ENCODE data around the gene SGCE. TPM values are rescaled to one million over a fixed set of nuclear protein-coding genes. Genes with fewer than 3 reads are reported as not detected.

Gene SGCE
- total RNA-seq, 1 experiment from 2014 or later, result 33.8 TPM

GRCh38 chr7:94657771-94658693 lies 2.1 kb upstream of the SGCE start:
- CTCF ChIA-PET, result interaction anchor here (0.6 to 1.1 kb wide), 7 partner anchors 70 to 1392 kb away, joined by 3 to 6 read pairs (median 4); no protein-coding TSS in a partner anchor
- Mint-ChIP-seq H3K9me3 (ENCODE audit: low read depth, unreplicated experiment) (no peaks in the 10 kb centered on the region), H3K27me3 (ENCODE audit: unreplicated experiment) (no peaks in the 10 kb centered on the region), H3K36me3 (ENCODE audit: insufficient read depth, unreplicated experiment) (peaks cover 31% of the 10 kb centered on the region), H3K4me1 (ENCODE audit: low read depth, unreplicated experiment) (peaks cover 8% of the 10 kb centered on the region), H3K4me3 (ENCODE audit: low read depth, unreplicated experiment) (peak overlapping the region; percentile 91), H3K27ac (ENCODE audit: unreplicated experiment) (peak overlapping the region; percentile 73)
- BruUV-seq (replicated peaks), result no TSS peak
- intact Hi-C loops (cut with micrococcal nuclease; ENCODE audit: unreplicated experiment), result loop anchor here (5.0 to 10.0 kb wide), 4 partner anchors 39 to 387 kb away; partner anchors contain the start of gene PPP1R9A
- TF ChIP-seq CTCF (IDR thresholded peaks at IDR 0.05; ENCODE audit: unreplicated experiment), result no peak
- DNase-seq, result peak; percentile 92

GRCh38 chr7:94656925-94657731 lies 1.2 kb upstream of the SGCE start:
- Mint-ChIP-seq H3K27me3 (ENCODE audit: unreplicated experiment) (no peaks in the 10 kb centered on the region), H3K4me1 (ENCODE audit: low read depth, unreplicated experiment) (peaks cover 8% of the 10 kb centered on the region), H3K36me3 (ENCODE audit: insufficient read depth, unreplicated experiment) (peaks cover 31% of the 10 kb centered on the region), H3K4me3 (ENCODE audit: low read depth, unreplicated experiment) (peak overlapping the region; percentile 91), H3K27ac (ENCODE audit: unreplicated experiment) (peak overlapping the region; percentile 73), H3K9me3 (ENCODE audit: low read depth, unreplicated experiment) (no peaks in the 10 kb centered on the region)
- no peak for TF ChIP-seq CTCF (IDR thresholded peaks at IDR 0.05; ENCODE audit: unreplicated experiment)
- intact Hi-C loops (cut with micrococcal nuclease; ENCODE audit: unreplicated experiment), result loop anchor here (5.0 to 10.0 kb wide), 4 partner anchors 40 to 388 kb away; partner anchors contain the start of gene PPP1R9A
- BruUV-seq (replicated peaks), result no TSS peak
- CTCF ChIA-PET, result interaction anchor here (0.6 to 1.2 kb wide), 3 partner anchors 44 to 342 kb away, joined by 3 to 4 read pairs (median 4); no protein-coding TSS in a partner anchor
- no peak for DNase-seq

GRCh38 chr7:94656658-94656924 lies 658 bp upstream of the SGCE start:
- no peak for DNase-seq
- H3K36me3 Mint-ChIP-seq (ENCODE audit: insufficient read depth, unreplicated experiment), result peaks cover 31% of the 10 kb centered on the region
- no peaks in the 10 kb centered on the region for H3K27me3 Mint-ChIP-seq (ENCODE audit: unreplicated experiment)
- no peak for TF ChIP-seq CTCF (IDR thresholded peaks at IDR 0.05; ENCODE audit: unreplicated experiment)
- no TSS peak for BruUV-seq (replicated peaks)
- CTCF ChIA-PET, result interaction anchor here (0.6 to 1.2 kb wide), 5 partner anchors 45 to 342 kb away, joined by 3 to 4 read pairs (median 3); no protein-coding TSS in a partner anchor
- H3K9me3 Mint-ChIP-seq (ENCODE audit: low read depth, unreplicated experiment), result no peaks in the 10 kb centered on the region
- peak overlapping the region; percentile 73 for H3K27ac Mint-ChIP-seq (ENCODE audit: unreplicated experiment)
- H3K4me3 Mint-ChIP-seq (ENCODE audit: low read depth, unreplicated experiment), result peak overlapping the region; percentile 91
- intact Hi-C loops (cut with micrococcal nuclease; ENCODE audit: unreplicated experiment), result loop anchor here (5.0 to 10.0 kb wide), 4 partner anchors 41 to 388 kb away; partner anchors contain the start of gene PPP1R9A
- H3K4me1 Mint-ChIP-seq (ENCODE audit: low read depth, unreplicated experiment), result peaks cover 8% of the 10 kb centered on the region

- H3K4me3 Mint-ChIP-seq (ENCODE audit: low read depth, unreplicated experiment), result peak overlapping the region; percentile 91
- CTCF ChIA-PET, result interaction anchor here (0.6 to 0.7 kb wide), 5 partner anchors 54 to 521 kb away, joined by 3 to 7 read pairs (median 4); no protein-coding TSS in a partner anchor
- H3K9me3 Mint-ChIP-seq (ENCODE audit: low read depth, unreplicated experiment), result no peaks in the 10 kb centered on the region
- peak overlapping the region; percentile 73 for H3K27ac Mint-ChIP-seq (ENCODE audit: unreplicated experiment)
- TF ChIP-seq CTCF (IDR thresholded peaks at IDR 0.05; ENCODE audit: unreplicated experiment), result no peak
- BruUV-seq (replicated peaks), result no TSS peak
- DNase-seq, result peak; percentile 9
- intact Hi-C loops (cut with micrococcal nuclease; ENCODE audit: unreplicated experiment), result loop anchor here (5.0 to 10.0 kb wide), 4 partner anchors 42 to 390 kb away; partner anchors contain the start of gene PPP1R9A
- no peaks in the 10 kb centered on the region for H3K27me3 Mint-ChIP-seq (ENCODE audit: unreplicated experiment)
- H3K36me3 Mint-ChIP-seq (ENCODE audit: insufficient read depth, unreplicated experiment), result peaks cover 31% of the 10 kb centered on the region
- H3K4me1 Mint-ChIP-seq (ENCODE audit: low read depth, unreplicated experiment), result no peaks in the 10 kb centered on the region
Measured at GRCh38 chr7:94655126-94655847, 646 bp downstream of the SGCE start.
